HepG2 (cell line): ENCODE results near the gene NPB. TPM values are rescaled to one million over a fixed set of nuclear protein-coding genes. Genes with fewer than 3 reads are reported as not detected.

Experiments
- ADNP ChIP-seq: sonication (generic); formaldehyde crosslinking; IDR thresholded peaks from 2 replicates; pipeline ENCODE4 v1.4.0; 2020; ENCODE audit warnings: missing genetic modification reagents
- GABPB1 ChIP-seq: IDR thresholded peaks from 2 replicates; pipeline ENCODE4 v1.6.1; 2016; ENCODE audit warnings: mild to moderate bottlenecking, missing genetic modification reagents, moderate library complexity, missing compliant biosample characterization
- KLF13 ChIP-seq: sonication (generic); formaldehyde crosslinking; IDR thresholded peaks from 2 replicates; pipeline ENCODE4 v1.4.0; 2020; ENCODE audit warnings: mild to moderate bottlenecking, missing genetic modification reagents
- KLF15 ChIP-seq: sonication (generic); formaldehyde crosslinking; IDR thresholded peaks from 2 replicates; pipeline ENCODE4 v1.8.1; 2023; ENCODE audit warnings: borderline replicate concordance, mild to moderate bottlenecking, inconsistent platforms, missing genetic modification reagents, mixed read lengths
- MIER3 ChIP-seq: IDR thresholded peaks from 2 replicates; pipeline ENCODE4 v1.6.1; 2016; ENCODE audit warnings: missing compliant biosample characterization, borderline replicate concordance
- NBN ChIP-seq: fragments of 450-650 bp; conservative IDR thresholded peaks from 2 replicates; pipeline ENCODE4 v1.6.1; 2017
- NFRKB ChIP-seq: fragments of 450-650 bp; IDR thresholded peaks from 2 replicates; pipeline ENCODE4 v1.6.1; 2017
- YEATS4 ChIP-seq: sonication (generic); formaldehyde crosslinking; IDR thresholded peaks from 2 replicates; pipeline ENCODE4 v1.4.0; 2020; ENCODE audit warnings: missing genetic modification reagents, borderline replicate concordance
- ZFP62 ChIP-seq: sonication (generic); formaldehyde crosslinking; IDR thresholded peaks from 2 replicates; pipeline ENCODE4 v1.4.0; 2020; ENCODE audit warnings: missing genetic modification reagents
- ZNF329 ChIP-seq: sonication (generic); formaldehyde crosslinking; IDR thresholded peaks from 2 replicates; pipeline ENCODE4 v1.9.0; 2021; ENCODE audit warnings: low read depth, mild to moderate bottlenecking, missing genetic modification reagents
- ZNF550 ChIP-seq: sonication (generic); formaldehyde crosslinking; IDR thresholded peaks from 2 replicates; pipeline ENCODE4 v1.4.0; 2020; ENCODE audit warnings: mild to moderate bottlenecking, missing genetic modification reagents, borderline replicate concordance
- ZNF598 ChIP-seq: sonication (generic); formaldehyde crosslinking; IDR thresholded peaks from 2 replicates; pipeline ENCODE4 v1.5.1; 2020; ENCODE audit warnings: mild to moderate bottlenecking, missing genetic modification reagents, borderline replicate concordance
- ZNF619 ChIP-seq: sonication (generic); formaldehyde crosslinking; IDR thresholded peaks from 2 replicates; pipeline ENCODE4 v1.4.0; 2020; ENCODE audit warnings: mild to moderate bottlenecking, missing genetic modification reagents
- ZNF883 ChIP-seq: sonication (generic); formaldehyde crosslinking; IDR thresholded peaks from 2 replicates; pipeline ENCODE4 v1.5.1; 2020; ENCODE audit warnings: mild to moderate bottlenecking, missing genetic modification reagents; ENCODE audit errors: not compliant biosample characterization
- polyA plus RNA-seq, 8 experiments: library from polyadenylated mRNA; depleted of rRNA in 3 of 8; stranded (reverse) in 7 of 8; unstranded in 1 of 8; fragments of >200 nt; fragmentation: Illumina TruSeq in 4 of 8; extraction: Trizol in 4 of 8; gene quantifications; 2 replicates each; pipeline versions ENCODE4 v1.2.1 to v1.2.3, GENCODE V29; 2011 to 2016; ENCODE audit warnings: low read depth in 4 of 8, missing spikeins in 1 of 8, mixed read lengths in 1 of 8; ENCODE audit not compliant: insufficient read depth in 1 of 8
- total RNA-seq, 5 experiments: library from RNA; depleted of rRNA; stranded (reverse); fragments of >200 nt; fragmentation: Illumina TruSeq; extraction: Trizol; gene quantifications; 2 replicates each; pipeline ENCODE4 v1.2.3, GENCODE V29; 2016; ENCODE audit warnings: low read depth in 1 of 5
- TF ChIP-seq, protein P1 (sequence below): sonication (generic); formaldehyde crosslinking; IDR thresholded peaks from 2 replicates; pipeline ENCODE4 v1.4.0; 2020; ENCODE audit warnings: missing genetic modification reagents
- TF ChIP-seq, protein P2 (sequence below): IDR thresholded peaks from 2 replicates; pipeline ENCODE4 v1.6.1; 2018; ENCODE audit warnings: missing genetic modification reagents
- TF ChIP-seq, protein P3 (sequence below): sonication (generic); formaldehyde crosslinking; conservative IDR thresholded peaks from 2 replicates; pipeline ENCODE4 v1.5.0; 2020; ENCODE audit warnings: missing genetic modification reagents
- TF ChIP-seq, protein P4 (sequence below): sonication (generic); formaldehyde crosslinking; IDR thresholded peaks from 2 replicates; pipeline ENCODE4 v1.8.0; 2022; ENCODE audit warnings: mild to moderate bottlenecking, missing genetic modification reagents, moderate library complexity
- TF ChIP-seq, protein P5 (sequence below): sonication (generic); formaldehyde crosslinking; IDR thresholded peaks from 2 replicates; pipeline ENCODE4 v1.5.1; 2020; ENCODE audit warnings: mild to moderate bottlenecking, missing genetic modification reagents

Gene NPB
- total and polyA plus RNA-seq, 2 of the 13 experiments (the other 11 are each of a cell fraction or from before 2014, with no cell fraction given): 0.11 to 0.93 TPM

DNA sequence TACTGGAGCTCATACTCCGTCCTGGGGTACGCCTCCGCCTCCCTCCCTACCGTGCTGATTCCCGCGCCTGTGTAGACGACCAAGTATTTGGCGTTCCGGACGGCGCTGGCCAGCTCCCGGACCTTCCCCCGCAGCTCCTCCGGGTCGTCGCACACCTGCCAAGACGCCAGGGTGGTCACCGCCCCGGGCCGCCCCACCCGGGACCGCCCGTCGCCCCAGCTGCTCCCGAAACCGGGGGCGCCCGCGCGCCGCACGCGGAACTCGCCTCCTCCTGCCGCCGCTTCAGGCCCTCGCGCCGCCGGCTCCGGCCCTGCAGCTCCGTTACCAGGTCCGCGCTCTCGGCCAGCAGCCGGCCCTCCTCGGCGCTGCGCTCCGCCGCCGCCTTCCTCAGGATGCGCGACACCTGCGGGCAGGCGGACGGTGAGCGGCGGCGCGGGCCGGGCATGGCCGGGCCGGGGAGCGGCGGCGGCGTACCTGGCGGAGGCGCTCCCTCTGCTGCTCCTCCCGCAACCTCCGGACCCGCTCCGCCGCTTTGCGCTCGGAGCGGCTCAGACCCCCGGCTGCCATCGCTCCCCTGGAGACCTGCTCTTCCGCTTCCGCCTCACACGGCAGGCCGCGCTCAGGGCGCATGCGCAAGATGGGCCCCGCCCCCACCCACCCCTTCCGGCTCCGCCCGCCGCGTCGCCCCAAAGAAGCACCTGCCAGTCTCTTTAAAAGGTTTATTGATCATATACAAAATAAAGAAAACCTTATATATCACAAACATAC is 15.7 kb downstream of the NPB start, which contains the start of gene SIRT7 (continued):
- TF ChIP-seq, protein P1, sequence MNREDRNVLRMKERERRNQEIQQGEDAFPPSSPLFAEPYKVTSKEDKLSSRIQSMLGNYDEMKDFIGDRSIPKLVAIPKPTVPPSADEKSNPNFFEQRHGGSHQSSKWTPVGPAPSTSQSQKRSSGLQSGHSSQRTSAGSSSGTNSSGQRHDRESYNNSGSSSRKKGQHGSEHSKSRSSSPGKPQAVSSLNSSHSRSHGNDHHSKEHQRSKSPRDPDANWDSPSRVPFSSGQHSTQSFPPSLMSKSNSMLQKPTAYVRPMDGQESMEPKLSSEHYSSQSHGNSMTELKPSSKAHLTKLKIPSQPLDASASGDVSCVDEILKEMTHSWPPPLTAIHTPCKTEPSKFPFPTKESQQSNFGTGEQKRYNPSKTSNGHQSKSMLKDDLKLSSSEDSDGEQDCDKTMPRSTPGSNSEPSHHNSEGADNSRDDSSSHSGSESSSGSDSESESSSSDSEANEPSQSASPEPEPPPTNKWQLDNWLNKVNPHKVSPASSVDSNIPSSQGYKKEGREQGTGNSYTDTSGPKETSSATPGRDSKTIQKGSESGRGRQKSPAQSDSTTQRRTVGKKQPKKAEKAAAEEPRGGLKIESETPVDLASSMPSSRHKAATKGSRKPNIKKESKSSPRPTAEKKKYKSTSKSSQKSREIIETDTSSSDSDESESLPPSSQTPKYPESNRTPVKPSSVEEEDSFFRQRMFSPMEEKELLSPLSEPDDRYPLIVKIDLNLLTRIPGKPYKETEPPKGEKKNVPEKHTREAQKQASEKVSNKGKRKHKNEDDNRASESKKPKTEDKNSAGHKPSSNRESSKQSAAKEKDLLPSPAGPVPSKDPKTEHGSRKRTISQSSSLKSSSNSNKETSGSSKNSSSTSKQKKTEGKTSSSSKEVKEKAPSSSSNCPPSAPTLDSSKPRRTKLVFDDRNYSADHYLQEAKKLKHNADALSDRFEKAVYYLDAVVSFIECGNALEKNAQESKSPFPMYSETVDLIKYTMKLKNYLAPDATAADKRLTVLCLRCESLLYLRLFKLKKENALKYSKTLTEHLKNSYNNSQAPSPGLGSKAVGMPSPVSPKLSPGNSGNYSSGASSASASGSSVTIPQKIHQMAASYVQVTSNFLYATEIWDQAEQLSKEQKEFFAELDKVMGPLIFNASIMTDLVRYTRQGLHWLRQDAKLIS (CRISPR knock-in tag): no peak
- no peak for TF ChIP-seq ZNF550 (CRISPR knock-in tag)
- TF ChIP-seq ZNF883 (CRISPR knock-in tag): no peak
- TF ChIP-seq MIER3 (CRISPR knock-in tag): no peak
- TF ChIP-seq ZNF619 (CRISPR knock-in tag): no peak
- TF ChIP-seq, protein P2, sequence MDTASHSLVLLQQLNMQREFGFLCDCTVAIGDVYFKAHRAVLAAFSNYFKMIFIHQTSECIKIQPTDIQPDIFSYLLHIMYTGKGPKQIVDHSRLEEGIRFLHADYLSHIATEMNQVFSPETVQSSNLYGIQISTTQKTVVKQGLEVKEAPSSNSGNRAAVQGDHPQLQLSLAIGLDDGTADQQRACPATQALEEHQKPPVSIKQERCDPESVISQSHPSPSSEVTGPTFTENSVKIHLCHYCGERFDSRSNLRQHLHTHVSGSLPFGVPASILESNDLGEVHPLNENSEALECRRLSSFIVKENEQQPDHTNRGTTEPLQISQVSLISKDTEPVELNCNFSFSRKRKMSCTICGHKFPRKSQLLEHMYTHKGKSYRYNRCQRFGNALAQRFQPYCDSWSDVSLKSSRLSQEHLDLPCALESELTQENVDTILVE (CRISPR knock-in tag): peak; percentile 40; the same call in 1 of the 2 replicates
- TF ChIP-seq, protein P3, sequence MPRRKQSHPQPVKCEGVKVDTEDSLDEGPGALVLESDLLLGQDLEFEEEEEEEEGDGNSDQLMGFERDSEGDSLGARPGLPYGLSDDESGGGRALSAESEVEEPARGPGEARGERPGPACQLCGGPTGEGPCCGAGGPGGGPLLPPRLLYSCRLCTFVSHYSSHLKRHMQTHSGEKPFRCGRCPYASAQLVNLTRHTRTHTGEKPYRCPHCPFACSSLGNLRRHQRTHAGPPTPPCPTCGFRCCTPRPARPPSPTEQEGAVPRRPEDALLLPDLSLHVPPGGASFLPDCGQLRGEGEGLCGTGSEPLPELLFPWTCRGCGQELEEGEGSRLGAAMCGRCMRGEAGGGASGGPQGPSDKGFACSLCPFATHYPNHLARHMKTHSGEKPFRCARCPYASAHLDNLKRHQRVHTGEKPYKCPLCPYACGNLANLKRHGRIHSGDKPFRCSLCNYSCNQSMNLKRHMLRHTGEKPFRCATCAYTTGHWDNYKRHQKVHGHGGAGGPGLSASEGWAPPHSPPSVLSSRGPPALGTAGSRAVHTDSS (CRISPR knock-in tag): no peak
- TF ChIP-seq GABPB1 (CRISPR knock-in tag): peak; percentile 94
- peak; percentile 12; the same call in 1 of the 2 replicates for TF ChIP-seq YEATS4 (CRISPR knock-in tag)
- TF ChIP-seq KLF13 (CRISPR knock-in tag): no peak
- TF ChIP-seq KLF15 (CRISPR knock-in tag): no peak
- TF ChIP-seq, protein P4, sequence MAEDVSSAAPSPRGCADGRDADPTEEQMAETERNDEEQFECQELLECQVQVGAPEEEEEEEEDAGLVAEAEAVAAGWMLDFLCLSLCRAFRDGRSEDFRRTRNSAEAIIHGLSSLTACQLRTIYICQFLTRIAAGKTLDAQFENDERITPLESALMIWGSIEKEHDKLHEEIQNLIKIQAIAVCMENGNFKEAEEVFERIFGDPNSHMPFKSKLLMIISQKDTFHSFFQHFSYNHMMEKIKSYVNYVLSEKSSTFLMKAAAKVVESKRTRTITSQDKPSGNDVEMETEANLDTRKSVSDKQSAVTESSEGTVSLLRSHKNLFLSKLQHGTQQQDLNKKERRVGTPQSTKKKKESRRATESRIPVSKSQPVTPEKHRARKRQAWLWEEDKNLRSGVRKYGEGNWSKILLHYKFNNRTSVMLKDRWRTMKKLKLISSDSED (CRISPR knock-in tag): no peak
- no peak for TF ChIP-seq ADNP (CRISPR knock-in tag)
- no peak for TF ChIP-seq ZNF329 (CRISPR knock-in tag)
- TF ChIP-seq NBN: no peak
- no peak for TF ChIP-seq ZNF598 (CRISPR knock-in tag)
- no peak for TF ChIP-seq ZFP62 (CRISPR knock-in tag)
- no peak for TF ChIP-seq NFRKB
- TF ChIP-seq, protein P5, sequence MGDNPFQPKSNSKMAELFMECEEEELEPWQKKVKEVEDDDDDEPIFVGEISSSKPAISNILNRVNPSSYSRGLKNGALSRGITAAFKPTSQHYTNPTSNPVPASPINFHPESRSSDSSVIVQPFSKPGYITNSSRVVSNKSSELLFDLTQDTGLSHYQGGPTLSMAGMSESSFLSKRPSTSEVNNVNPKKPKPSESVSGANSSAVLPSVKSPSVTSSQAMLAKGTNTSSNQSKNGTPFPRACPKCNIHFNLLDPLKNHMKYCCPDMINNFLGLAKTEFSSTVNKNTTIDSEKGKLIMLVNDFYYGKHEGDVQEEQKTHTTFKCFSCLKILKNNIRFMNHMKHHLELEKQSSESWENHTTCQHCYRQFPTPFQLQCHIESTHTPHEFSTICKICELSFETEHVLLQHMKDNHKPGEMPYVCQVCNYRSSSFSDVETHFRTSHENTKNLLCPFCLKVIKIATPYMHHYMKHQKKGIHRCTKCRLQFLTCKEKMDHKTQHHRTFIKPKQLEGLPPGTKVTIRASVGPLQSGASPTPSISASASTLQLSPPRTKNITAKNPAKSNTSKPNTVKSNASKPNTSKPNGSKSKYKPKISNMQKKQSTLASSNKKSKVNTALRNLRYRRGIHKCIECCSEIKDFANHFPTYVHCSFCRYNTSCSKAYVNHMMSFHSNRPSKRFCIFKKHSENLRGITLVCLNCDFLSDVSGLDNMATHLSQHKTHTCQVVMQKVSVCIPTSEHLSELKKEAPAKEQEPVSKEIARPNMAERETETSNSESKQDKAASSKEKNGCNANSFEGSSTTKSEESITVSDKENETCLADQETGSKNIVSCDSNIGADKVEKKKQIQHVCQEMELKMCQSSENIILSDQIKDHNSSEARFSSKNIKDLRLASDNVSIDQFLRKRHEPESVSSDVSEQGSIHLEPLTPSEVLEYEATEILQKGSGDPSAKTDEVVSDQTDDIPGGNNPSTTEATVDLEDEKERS (CRISPR knock-in tag): no peak
